Hepatocyte (in vitro differentiated cells): ENCODE results near the gene CELF5.

Experiments
- CTCF ChIP-seq: fragments of 200-600 bp; sonication (generic); IDR thresholded peaks from 2 replicates; pipeline ENCODE4 v1.5.1; 2016; ENCODE audit warnings: antibody characterized with exemption, mild to moderate bottlenecking; ENCODE audit not compliant: poor library complexity
- EZH2 ChIP-seq: fragments of 200-600 bp; sonication (generic); IDR thresholded peaks from 2 replicates; pipeline ENCODE4 v1.6.1; 2016; ENCODE audit warnings: antibody characterized with exemption, mild to moderate bottlenecking, borderline replicate concordance

DNA sequence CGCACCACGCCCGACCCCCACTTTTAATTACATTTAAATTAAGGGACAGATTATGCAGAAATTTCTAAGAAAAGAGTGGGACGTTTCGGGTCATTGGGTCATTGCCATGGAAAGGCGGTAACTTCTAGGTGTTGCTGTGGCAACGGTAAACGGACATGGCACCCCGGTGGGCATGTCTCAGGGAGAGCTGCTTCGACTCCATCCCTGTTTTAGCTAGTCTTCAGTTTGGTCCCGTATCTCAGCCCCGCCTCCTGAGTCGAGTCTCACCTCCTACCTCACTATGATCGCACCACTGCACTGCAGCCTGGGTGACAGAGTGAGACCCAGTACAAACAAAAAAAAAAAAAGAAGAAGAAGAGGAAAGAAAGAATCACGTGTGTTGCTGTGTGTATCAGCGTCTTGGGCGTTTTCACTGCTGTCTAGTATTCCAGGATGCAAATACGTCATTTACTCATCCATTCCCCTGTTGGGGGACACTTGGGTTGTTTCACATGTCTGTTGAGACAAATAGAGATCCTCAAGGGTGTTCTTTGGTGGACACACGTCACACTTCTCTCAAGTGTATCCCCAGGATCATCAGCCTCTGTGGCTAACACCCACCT lies 41.7 kb downstream of the CELF5 start:
- TF ChIP-seq CTCF (no peak), EZH2 (no peak)
